SK-N-DZ (cell line): ENCODE data around the gene TSEN54.

Source experiments
- DNase-seq: peaks from one replicate; pipeline ENCODE4 v3.0.0-alpha.2; 2015; ENCODE audit warnings: low spot score

TSEN54 gene

DNA sequence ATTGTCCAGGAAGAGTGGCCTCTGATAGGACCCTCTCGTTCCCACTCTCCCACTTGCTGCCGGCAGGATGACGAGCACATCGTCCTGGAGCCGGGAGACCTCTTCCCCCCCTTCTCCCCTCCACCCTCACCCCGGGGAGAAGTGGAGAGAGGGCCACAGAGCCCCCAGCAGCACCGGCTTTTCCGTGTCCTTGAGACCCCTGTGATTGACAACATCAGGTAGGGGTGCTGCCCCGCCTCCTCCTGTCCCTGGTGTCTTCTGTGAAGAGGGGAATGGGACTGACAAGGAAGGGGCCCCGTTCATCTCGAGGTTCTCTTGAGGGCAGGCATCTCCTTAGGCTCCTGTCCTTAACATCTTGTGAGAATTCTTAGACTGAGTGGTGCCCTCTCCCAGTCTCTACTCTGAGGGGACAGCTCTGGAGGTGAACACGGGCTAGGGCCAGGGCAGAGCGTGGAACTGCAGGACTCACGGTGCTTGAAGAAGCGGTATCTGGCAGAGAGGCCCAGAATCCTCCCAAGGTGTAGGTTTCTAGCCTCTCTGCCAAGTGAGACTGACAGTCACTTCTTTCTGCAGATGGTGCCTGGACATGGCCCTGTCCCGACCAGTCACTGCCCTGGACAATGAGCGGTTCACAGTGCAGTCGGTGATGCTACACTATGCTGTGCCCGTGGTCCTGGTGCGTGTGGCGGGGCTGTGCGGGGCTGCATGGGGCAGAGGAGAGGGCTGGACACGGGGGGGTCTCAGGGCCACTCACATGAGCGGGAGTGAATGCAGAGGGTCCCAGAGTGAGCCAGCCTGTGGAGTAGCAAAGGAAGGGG lies 27.4 kb upstream of the TSEN54 start:
- DNase-seq: no peak

DNA sequence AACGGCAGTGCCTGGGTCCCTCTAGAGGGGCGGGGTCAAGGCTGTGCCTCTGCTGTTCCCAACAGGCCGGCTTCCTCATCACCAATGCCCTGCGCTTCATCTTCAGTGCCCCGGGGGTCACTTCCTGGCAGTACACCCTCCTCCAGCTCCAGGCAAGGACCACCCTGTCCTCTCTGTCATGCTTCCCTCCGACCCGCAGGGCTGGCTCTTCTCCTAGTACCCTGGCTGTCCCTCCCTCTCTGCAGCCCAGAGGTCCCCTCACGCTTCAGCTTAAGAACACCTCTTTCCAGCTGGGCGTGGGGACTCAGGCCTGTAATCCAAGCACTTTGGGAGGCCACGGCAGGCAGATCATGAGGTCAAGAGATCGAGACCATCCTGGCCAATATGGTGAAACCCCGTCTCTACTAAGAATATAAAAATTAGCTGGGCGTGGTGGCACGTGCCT lies 26.8 kb upstream of the TSEN54 start:
- no peak for DNase-seq

DNA sequence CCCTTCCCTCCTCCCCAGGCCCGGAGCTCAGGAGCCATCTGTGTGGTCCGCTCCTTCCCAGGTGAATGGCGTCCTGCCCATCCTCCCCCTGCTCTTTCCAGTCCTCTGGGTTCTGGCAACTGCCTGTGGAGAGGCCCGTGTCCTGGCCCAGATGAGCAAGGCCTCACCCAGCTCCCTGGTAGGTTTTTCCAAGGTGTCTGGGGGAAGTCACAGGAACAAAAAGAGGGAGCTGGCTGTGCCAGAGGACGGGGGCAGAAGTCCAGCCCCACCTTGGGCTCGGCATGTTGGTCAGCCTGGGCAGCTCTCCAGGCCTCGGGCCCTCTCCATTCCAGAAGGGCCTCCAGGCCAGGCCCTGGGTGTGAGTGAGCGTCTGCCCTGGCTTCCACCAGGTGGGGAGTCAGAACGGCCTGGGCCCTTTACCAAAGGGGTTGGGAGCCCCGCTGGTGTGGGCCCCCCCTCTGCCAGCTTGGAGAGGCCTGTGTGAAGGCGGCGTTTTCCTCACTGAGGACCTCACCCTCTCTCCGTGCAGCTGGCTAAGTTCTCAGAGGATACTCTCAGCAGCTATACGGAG lies 26.1 kb upstream of the TSEN54 start:
- no peak for DNase-seq

DNA sequence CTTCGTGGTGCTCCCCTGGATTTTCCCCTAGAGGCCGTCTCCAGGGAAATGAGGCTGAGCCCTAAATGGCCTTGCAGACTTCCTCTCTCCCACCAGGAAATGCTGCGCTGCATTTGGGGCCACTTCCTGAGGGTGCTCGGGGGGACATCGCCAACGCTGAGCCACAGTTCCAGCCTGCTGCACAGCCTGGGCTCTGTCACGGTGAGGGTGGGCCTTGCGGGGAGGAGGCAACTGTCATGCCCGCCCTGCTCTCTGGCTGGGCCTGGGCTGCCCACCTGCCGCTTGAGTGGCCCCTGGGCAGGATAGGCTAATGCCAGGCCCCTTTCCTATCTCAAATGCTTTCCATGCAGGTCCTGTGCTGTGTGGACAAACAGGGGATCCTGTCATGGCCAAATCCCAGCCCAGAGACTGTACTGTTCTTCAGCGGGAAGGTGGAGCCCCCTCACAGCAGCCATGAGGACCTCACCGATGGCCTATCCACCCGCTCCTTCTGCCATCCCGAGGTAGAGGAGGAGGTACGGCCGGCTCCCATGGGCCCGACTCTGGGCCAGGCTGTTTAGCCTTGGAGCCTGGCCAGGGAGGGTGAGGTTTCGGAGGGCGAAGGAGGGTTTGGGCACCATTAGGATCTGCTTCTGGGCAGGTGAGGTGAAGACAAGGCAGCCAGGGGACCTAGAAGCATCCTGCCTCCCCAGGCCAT lies 25.2 kb upstream of the TSEN54 start:
- no peak for DNase-seq

DNA sequence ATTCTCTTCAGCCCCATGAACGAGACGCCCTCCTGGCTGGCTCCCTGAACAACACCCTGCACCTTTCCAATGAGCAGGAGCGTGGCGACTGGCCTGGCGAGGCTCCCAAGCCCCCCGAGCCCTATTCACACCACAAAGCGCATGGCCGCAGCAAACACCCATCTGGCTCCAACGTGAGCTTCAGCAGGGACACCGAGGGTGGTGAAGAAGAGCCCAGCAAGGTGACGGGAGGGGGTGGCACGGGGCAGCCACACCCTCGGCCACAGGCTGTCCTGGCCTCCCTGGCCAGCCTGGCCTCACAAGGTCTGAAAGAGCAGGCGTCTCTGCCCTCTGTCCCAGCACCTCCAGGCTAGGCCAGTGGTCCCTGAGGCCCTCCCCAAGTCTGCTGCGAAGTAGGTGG lies 24.6 kb upstream of the TSEN54 start:
- DNase-seq: no peak

DNA sequence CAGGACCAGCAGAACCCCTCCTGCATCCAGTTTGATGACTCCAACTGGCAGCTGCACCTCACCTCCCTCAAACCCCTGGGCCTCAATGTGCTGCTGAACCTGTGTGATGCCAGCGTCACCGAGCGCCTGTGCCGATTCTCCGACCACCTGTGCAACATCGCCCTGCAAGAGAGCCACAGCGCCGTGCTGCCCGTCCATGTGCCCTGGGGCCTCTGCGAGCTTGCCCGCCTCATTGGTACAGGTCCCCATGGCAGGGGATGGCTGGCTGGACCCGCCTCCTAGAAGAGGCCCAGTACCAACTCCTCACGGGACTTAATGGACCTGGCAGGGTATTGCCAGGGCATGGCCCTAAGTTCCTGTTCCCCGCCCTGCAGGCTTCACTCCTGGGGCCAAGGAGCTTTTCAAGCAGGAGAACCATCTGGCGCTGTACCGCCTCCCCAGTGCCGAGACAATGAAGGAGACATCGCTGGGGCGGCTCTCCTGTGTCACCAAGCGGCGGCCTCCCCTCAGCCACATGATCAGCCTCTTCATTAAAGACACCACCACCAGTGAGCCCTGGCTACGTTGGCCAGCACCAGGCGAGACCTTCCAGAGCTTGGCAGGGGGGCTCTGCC lies 23.7 kb upstream of the TSEN54 start:
- no peak for DNase-seq

DNA sequence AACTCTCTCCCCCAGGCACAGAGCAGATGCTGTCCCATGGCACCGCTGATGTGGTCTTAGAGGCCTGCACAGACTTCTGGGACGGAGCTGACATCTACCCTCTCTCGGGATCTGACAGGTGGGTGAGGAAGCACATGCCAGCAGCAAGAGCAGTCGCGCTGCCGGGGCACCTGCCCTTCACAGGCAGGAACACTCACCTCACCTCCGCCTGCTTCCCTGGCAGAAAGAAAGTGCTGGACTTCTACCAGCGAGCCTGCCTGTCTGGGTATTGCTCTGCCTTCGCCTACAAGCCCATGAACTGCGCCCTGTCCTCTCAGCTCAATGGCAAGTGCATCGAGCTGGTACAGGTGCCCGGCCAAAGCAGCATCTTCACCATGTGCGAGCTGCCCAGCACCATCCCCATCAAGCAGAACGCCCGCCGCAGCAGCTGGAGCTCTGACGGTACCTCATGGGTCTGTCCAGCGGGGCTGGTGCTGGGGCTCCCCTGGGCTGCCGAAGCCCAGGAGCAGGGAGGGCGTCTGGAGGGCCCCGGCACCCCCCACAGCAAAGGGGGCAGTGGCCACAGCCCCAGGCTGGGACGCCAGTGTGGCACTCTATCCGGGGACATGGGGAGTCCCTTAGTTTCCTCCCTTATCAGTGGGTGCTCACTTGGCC lies 22.7 kb upstream of the TSEN54 start:
- DNase-seq: no peak

DNA sequence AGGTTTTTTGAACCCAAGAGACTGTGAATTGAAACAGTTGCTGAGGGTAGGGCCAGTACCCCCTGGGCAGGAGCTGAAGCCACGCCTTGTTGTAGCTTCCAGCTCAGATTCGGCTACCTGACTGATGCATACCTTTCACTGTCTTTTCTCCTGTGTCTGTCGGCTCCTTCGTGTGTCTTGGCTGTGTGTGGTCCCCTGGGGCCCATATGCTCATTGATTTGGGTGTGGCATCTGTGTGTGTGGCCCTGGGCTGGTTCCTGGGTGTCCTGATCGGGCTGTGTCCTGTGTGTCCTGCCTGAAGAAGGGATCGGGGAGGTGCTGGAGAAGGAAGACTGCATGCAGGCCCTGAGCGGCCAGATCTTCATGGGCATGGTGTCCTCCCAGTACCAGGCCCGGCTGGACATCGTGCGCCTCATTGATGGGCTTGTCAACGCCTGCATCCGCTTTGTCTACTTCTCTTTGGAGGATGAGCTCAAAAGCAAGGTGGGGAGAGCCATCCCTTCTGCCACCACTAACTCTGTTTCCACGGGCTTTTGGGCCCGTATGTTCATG lies 21.9 kb upstream of the TSEN54 start:
- DNase-seq: no peak

DNA sequence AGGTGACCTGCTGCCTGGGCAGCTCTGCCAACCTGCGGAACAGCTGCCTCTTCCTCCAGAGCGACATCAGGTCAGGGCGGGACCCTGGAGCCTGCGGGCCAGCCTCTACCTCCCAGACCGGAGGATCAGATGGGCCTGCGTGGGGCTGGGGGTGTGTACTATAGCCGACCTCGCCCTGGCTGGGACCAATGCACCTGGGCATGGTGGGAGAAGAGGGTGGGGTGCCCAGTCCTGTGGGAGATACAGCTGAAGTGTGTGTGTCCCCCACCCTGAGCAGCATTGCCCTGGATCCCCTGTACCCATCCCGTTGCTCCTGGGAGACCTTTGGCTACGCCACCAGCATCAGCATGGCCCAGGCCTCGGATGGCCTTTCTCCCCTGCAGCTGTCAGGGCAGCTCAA lies 20.3 kb upstream of the TSEN54 start:
- no peak for DNase-seq

DNA sequence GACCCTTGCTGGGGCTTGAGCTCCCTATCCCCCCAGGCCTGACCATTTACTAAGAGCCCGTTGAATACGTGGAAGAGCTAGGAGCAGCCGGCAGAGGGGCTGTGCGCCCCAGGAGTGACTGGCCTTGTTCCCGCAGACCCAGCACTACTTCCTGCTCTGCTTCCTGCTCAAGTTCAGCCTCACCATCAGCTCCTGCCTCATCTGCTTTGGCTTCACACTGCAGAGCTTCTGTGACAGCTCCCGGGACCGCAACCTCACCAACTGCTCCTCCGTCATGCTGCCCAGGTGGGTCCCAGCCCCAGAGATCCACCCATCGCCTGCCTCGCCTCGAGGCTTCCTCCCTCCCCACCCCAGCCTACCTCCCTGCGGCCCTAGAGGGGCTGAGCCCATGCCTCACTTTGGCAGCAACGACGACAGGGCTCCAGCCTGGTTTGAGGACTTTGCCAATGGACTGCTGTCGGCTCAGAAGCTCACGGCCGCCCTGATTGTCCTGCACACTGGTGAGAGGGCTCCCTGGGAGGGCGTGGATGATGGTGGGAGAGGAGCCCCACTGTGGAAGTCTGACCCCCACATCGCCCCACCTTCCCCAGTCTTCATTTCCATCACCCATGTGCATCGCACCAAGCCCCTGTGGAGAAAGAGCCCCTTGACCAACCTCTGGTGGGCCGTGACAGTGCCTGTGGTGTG lies 18.1 kb upstream of the TSEN54 start:
- DNase-seq: no peak

DNA sequence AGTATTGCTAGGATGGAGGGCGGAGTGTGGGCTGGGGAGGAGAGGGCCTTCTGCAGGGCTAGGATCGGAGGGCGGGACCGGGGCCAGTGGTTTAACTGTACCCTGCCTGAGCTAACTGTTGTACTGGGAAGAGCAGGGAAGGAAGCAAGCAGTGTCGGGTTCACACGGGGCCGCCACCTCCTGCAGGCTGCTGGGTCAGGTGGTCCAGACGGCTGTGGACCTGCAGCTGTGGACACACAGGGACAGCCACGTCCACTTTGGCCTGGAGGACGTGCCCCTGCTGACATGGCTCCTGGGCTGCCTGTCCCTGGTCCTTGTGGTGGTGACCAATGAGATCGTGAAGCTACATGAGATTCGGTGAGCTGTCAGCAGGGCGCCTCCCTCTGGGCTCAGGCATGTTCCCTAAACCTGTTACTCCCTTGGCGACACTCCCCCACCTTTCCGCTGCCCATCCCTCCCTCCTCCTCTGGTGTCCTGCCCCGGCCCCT lies 17.6 kb upstream of the TSEN54 start:
- DNase-seq: no peak

DNA sequence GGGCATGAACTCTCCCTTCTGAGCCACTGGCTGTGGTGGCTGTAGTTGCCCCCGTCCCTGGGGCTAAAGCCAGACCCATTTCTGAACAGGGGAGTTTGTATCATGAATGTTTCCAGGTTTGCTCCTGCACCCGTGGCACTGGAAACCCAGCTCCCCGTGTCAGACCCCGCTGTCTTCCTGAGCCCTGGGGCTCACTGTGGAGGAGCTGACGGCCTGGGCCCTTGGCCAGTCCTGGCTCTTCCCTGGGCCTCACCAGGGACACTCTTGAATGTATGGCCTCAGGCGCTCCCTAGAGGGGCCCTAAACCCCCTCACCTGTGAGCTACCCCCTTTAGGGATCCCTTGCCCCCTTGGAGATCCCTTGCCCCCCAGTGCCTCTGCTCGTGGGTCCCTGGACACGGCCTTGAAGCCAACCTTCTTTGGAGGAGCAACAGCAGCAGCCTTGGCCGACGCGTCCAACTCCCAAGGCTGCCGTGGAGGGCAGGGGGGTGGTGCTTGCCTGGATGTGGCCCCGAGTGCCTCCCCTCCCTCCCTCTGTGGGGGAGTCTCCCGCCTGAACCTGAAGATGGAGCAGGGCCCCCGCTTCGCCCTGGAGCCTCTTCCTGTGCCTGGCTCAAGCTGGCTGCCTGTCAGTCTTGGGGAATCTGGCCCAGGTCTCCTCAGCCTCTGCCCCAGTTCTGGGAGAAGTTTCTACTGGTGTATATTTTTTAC lies 16.9 kb upstream of the TSEN54 start:
- DNase-seq: no peak

DNA sequence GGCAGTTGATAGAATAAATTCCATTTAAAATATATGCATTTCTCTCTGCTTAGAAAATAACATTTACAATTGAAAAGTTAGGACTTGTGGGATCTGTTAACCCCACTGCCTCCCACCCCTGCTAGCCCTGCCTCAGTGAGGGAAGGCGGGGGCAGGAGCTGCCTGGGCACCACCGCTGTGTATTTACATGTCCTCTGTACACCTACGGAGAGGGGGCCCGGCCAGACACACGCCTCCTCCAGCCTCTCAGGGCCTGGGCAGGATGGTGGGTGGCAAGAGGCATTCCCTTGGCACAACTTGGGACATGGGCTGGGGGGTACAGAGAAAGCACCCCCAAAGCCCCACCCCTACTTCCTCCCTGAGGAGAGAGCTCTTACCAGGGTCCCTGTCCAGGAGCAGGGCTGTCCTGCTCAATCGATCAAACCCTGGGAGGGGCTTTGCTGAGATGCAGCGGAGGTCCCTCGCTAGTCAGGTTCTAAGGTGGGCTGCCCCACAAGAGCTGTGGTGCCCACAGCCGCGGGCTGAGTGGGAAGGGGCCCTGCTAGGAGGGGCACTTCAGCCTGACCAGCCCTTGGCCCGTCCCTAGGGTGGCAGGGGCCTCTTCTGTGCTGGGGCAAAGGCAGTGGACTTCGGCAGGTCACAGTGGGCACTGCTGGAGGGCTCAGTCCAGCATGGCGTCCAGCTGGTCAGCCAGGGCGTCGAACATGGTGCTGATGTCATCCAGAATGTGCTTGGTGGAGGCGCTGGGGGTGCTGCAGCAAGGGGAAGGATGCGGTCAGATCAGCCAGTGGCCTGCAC lies 15.7 kb upstream of the TSEN54 start:
- DNase-seq: no peak

DNA sequence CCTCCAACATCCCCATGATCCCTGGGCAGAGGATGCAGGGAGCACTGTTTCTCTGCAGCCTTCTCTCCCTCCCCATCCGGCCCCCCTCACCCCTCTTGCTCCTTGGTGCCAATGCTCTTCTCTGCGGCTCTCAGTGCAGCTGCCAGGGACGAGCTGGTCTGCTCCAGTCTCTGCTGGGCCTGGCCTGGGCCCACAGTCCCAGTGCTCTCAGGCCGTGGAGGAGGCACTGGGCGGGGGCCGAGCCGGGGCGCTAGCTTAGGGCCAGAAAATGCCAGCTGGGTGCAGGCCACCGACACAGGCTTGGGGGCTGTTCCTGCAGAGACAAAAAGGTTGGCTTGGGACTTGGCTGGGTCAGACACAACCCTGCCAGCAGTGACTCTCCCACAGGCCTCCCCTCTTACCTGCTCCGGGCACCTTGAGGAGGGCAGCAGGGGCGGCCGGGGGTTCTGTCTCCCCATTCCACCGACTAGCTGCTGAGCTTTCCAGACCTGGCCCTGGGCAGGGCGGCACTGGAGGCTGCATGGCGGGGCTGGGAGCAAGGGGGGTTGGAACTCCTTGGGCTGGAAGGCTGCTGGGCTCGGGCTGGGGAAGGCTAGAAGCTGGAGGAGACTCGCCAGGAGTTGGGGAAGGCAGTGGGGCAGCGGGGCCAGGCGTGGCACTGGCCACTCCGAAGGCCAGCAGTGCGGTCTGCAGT lies 14.8 kb upstream of the TSEN54 start:
- DNase-seq: no peak

DNA sequence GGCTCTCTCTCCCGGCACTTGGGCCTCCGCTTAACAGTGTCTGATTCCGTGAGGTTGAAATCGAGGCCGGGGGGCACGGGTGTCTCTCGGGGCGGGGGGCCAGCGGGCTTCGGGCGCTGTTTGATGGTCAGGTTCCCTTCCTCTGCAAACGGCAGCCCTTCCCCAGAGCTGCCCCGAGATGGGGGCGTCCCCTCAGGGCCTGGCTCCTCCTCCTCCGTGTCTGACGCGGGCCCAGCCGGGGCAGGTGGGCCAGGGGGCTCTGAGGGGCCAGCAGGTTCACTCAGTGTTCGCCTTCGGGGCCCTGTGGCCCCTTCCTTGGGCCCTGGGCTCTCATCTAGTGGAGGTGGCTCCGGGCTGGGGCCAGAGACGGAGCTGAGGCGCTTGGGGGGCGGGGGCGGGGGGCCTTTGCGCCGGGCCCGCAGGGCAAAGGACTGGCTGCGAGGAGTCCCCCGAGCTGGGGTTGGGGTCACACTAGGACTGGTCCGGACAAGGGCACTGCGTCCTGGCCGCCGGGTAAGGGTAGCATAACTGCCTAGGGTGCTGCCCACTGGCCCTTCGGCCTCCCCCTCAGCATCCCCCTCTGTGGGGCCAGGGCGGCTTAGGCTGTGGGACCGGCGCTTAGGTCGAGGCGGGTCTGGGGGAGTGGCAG lies 14.1 kb upstream of the TSEN54 start:
- DNase-seq: no peak

DNA sequence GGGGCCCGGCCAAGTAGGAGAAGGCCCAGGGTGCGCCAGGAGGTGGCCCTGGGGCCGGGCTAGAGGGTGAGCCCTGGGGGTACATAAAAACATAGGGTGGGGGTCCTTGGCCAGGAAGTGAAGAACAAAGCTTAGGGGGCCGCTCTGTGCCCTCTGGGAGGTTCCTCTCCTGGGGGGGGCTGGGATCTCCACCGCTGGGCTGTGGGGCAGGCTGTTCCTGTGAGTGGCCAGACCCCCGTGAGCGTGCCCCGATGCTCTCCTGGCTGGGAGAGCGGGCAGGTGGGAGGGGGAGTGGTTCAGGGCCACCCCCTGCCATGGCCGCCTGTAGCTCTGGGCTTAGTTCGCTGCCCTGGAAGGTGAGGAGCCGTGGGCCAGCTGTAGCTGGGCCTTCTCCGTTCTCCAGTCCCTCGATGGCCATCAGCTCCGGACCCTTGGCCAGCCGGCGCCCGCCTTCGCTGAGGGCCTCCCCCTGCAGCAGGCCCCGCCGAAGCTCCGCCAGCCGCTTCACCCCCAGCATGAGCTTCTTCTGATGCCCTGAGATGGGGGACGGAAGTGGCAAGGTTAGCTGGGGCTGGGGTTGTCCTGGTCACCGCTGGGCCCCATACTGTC lies 13.5 kb upstream of the TSEN54 start:
- no peak for DNase-seq

DNA sequence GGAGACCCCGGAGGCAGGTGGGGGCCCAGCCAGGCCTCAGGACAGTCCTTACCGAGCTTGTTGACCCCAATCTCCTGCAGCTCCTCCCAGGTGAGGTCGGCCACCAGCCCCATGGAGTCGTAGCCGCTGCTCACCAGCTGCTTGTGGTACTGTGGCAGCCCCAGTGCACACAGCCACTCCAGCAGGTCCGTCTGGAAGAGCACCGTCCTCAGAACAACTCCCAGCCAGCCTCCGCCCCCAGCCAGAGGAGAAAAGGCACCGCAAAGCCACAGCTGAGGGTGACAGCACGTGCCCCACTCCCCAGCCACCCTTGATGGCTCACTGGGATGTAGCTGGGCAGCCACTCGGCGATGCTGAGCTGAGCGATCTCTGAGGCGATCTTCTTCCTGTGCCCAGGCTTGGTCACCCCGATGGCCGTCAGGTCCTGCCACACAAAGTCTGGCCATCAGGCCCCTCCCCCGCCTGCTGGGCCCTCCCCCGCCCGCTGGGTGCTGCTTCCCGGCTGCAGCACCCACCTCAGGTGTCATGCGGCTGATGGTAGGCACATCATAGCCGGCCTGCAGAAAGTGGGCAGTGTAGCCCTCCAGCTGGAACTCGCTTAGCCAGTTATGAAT lies 12.9 kb upstream of the TSEN54 start:
- DNase-seq: no peak
